ENCODE results near the gene SOWAHC.
A peak's percentile ranks its signal among the peaks of the same experiment; 100 is the strongest.
"Not testable (repeated sequence)": the region's sequence is repeated elsewhere in the genome, so short reads cannot be mapped to it uniquely, and the experiment has no call there.

The SOWAHC gene, protein sequence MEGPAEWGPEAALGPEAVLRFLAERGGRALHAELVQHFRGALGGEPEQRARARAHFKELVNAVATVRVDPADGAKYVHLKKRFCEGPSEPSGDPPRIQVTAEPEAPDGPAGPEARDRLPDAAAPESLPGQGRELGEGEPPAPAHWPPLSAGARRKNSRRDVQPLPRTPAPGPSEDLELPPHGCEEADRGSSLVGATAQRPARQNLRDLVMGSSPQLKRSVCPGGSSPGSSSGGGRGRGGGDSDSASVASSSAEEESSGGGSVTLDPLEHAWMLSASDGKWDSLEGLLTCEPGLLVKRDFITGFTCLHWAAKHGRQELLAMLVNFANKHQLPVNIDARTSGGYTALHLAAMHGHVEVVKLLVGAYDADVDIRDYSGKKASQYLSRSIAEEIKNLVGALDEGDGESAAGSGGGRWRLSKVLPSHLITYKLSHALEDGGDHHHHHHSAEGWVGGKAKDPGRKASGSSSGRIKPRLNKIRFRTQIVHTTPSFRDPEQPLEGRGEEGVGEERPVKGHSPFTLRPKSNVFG

GRCh38 chr2:109613922-109614714, at the start of gene SOWAHC, which contains the start of gene SEPTIN10:
Gene SOWAHC, plus strand, starts transcription at chr2:109614364. Its CDS starts 126 bp downstream, at chr2:109614490.
Gene SEPTIN10, minus strand, starts transcription at chr2:109613966. Its CDS starts 139 bp downstream, at chr2:109613827.
- Mint-ChIP-seq H3K27me3 (ENCODE audit: low read depth) (peaks cover 10% of the 10 kb centered on the region), H3K4me3 (peak within 1 kb of the TSS; percentile 95 to 100 (median 97)), H3K9me3 (no peaks in the 10 kb centered on the region), H3K4me1 (peaks cover 41% of the 10 kb centered on the region), H3K27ac (peak within 1 kb of the TSS; percentile 95 to 99 (median 98)), H3K36me3 (ENCODE audit: low read depth) (peaks cover 7% of the 10 kb centered on the region)
- TF ChIP-seq CTCF (IDR thresholded peaks at IDR 0.05; ENCODE audit: unreplicated experiment in 3 of 3) = no peak

- Mint-ChIP-seq H3K9me3 (no peaks in the 10 kb centered on the region), H3K4me1 (no peaks in the 10 kb centered on the region), H3K36me3 (ENCODE audit: low read depth) (peaks cover 14% of the 10 kb centered on the region), H3K27ac (peak overlapping the region in 1 of 3 experiments; percentile 79), H3K27me3 (ENCODE audit: low read depth) (no peaks in the 10 kb centered on the region), H3K4me3 (no peak overlapping the region)
- TF ChIP-seq CTCF (IDR thresholded peaks at IDR 0.05; ENCODE audit: unreplicated experiment in 3 of 3) = no peak
Measured at GRCh38 chr2:109575373-109575772, 38.8 kb upstream of the SOWAHC start.

- H3K9me3 Mint-ChIP-seq; H3K4me3 Mint-ChIP-seq; H3K27me3 Mint-ChIP-seq (ENCODE audit: low read depth); H3K4me1 Mint-ChIP-seq; H3K27ac Mint-ChIP-seq: not testable (repeated sequence)
- H3K36me3 Mint-ChIP-seq (ENCODE audit: low read depth) = peaks cover 15% of the 10 kb centered on the region
Measured at GRCh38 chr2:109577630-109578029, 36.5 kb upstream of the SOWAHC start.

GRCh38 chr2:109582928-109583895, 31.0 kb upstream of the SOWAHC start:
- no peak overlapping the region for H3K27ac Mint-ChIP-seq
- H3K9me3 Mint-ChIP-seq = no peaks in the 10 kb centered on the region
- H3K4me3 Mint-ChIP-seq = no peak overlapping the region
- peaks cover 46% of the 10 kb centered on the region for H3K36me3 Mint-ChIP-seq (ENCODE audit: low read depth)
- peaks cover 5% of the 10 kb centered on the region for H3K4me1 Mint-ChIP-seq
- TF ChIP-seq CTCF (IDR thresholded peaks at IDR 0.05; ENCODE audit: unreplicated experiment in 3 of 3) = no peak
- H3K27me3 Mint-ChIP-seq (ENCODE audit: low read depth) = no peaks in the 10 kb centered on the region

DNA sequence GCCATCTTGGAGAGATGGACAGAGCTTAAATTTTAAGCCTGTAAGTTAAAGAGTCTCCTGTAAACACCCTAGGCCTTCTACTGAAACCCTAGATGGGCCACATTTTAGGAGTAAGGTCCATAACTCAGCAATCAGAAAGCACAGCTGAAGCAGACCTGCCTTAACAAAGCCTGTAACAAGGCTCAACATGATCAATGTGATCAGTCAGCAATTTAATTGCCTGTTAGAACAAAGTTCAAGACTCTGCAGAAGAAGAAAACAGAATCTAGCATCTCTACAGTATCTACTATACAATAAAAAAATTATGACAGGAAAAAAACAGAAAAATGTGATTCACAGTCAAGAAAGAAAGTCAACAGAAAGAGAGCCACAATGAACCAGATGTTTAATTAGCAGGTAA, 27.5 kb upstream of the SOWAHC start:
- Mint-ChIP-seq H3K4me1 (peaks cover 5% of the 10 kb centered on the region), H3K27ac (no peak overlapping the region), H3K27me3 (ENCODE audit: low read depth) (no peaks in the 10 kb centered on the region), H3K36me3 (ENCODE audit: low read depth) (peaks cover 56% of the 10 kb centered on the region), H3K9me3 (no peaks in the 10 kb centered on the region), H3K4me3 (no peak overlapping the region)
- no peak for TF ChIP-seq CTCF (IDR thresholded peaks at IDR 0.05; ENCODE audit: unreplicated experiment in 3 of 3)

Data from nephron (organoid).